ENCODE results near the gene GZMM. TPM values are rescaled to one million over a fixed set of nuclear protein-coding genes. Genes with fewer than 3 reads are reported as not detected.

GZMM gene
- total RNA-seq, 1 donor from 2014 or later, result not detected

GRCh38 chr19:592101-592500 lies 48.2 kb downstream of the GZMM start:
- Mint-ChIP-seq H3K9me3 (peaks cover 4% of the 10 kb centered on the region), H3K27ac (no peak overlapping the region), H3K4me3 (peak overlapping the region; percentile 50), H3K36me3 (no peaks in the 10 kb centered on the region), H3K4me1 (peaks cover 3% of the 10 kb centered on the region), H3K27me3 (ENCODE audit: insufficient read depth, low read depth) (peaks cover 44% of the 10 kb centered on the region)
- H2AFZ ChIP-seq (replicated peaks), result no peak overlapping the region
- no peak overlapping the region for H3K9ac ChIP-seq
- no peaks in the 10 kb centered on the region for H3K9me3 ChIP-seq (ENCODE audit: low read depth)
- no peaks in the 10 kb centered on the region for H3K79me2 ChIP-seq (ENCODE audit: low read depth)
- no peak overlapping the region for H3K27ac ChIP-seq
- no peak overlapping the region for H3K4me2 ChIP-seq
- TF ChIP-seq EZH2 (IDR thresholded peaks at IDR 0.05) (no peak), CTCF (IDR thresholded peaks at IDR 0.05) (no peak), EZH2phosphoT487 (IDR thresholded peaks at IDR 0.05) (no peak)
- no peaks in the 10 kb centered on the region for H3K36me3 ChIP-seq
- no peak overlapping the region for H3K4me3 ChIP-seq
- H3F3A ChIP-seq (ENCODE audit: low read depth), result peaks cover 30% of the 10 kb centered on the region
- H3K27me3 ChIP-seq, result peaks cover 76% of the 10 kb centered on the region
- no peak for DNase-seq (ENCODE audit: low spot score)
- peaks cover 80% of the 10 kb centered on the region for H4K20me1 ChIP-seq (ENCODE audit: low read depth)
- H3K4me1 ChIP-seq, result peaks cover 13% of the 10 kb centered on the region

- no peak overlapping the region for H3K4me2 ChIP-seq
- H3K27ac ChIP-seq, result no peak overlapping the region
- no peak overlapping the region for H3K9ac ChIP-seq
- peak overlapping the region; percentile 57 for H3K4me3 Mint-ChIP-seq
- peaks cover 13% of the 10 kb centered on the region for H3K4me1 ChIP-seq
- H3K27me3 Mint-ChIP-seq (ENCODE audit: insufficient read depth, low read depth), result peaks cover 39% of the 10 kb centered on the region
- H3K36me3 ChIP-seq, result no peaks in the 10 kb centered on the region
- no peaks in the 10 kb centered on the region for H3K79me2 ChIP-seq (ENCODE audit: low read depth)
- peaks cover 67% of the 10 kb centered on the region for H3K27me3 ChIP-seq
- no peak overlapping the region for H2AFZ ChIP-seq (replicated peaks)
- H3K4me1 Mint-ChIP-seq, result peaks cover 3% of the 10 kb centered on the region
- H3F3A ChIP-seq (ENCODE audit: low read depth), result peaks cover 28% of the 10 kb centered on the region
- no peaks in the 10 kb centered on the region for H3K9me3 ChIP-seq (ENCODE audit: low read depth)
- peaks cover 4% of the 10 kb centered on the region for H3K9me3 Mint-ChIP-seq
- TF ChIP-seq EZH2phosphoT487 (IDR thresholded peaks at IDR 0.05) (no peak), EZH2 (IDR thresholded peaks at IDR 0.05) (no peak), CTCF (IDR thresholded peaks at IDR 0.05) (no peak)
- no peaks in the 10 kb centered on the region for H3K36me3 Mint-ChIP-seq
- no peak overlapping the region for H3K27ac Mint-ChIP-seq
- H4K20me1 ChIP-seq (ENCODE audit: low read depth), result peaks cover 73% of the 10 kb centered on the region
- no peak for DNase-seq (ENCODE audit: low spot score)
- no peak overlapping the region for H3K4me3 ChIP-seq
Observed at GRCh38 chr19:593055-593454, 49.2 kb downstream of the GZMM start.

GRCh38 chr19:593505-593904 lies 49.7 kb downstream of the GZMM start:
- Histone ChIP-seq H3K9me3 (ENCODE audit: low read depth) (no peaks in the 10 kb centered on the region), H4K20me1 (ENCODE audit: low read depth) (peaks cover 69% of the 10 kb centered on the region), H3K9ac (no peak overlapping the region), H3K27ac (no peak overlapping the region), H3K4me1 (peaks cover 13% of the 10 kb centered on the region), H3K36me3 (no peaks in the 10 kb centered on the region), H3K79me2 (ENCODE audit: low read depth) (no peaks in the 10 kb centered on the region), H3K27me3 (peaks cover 62% of the 10 kb centered on the region), H2AFZ (replicated peaks) (no peak overlapping the region), H3F3A (ENCODE audit: low read depth) (peaks cover 23% of the 10 kb centered on the region), H3K4me3 (no peak overlapping the region), H3K4me2 (no peak overlapping the region)
- H3K36me3 Mint-ChIP-seq, result no peaks in the 10 kb centered on the region
- H3K4me3 Mint-ChIP-seq, result no peak overlapping the region
- peaks cover 4% of the 10 kb centered on the region for H3K9me3 Mint-ChIP-seq
- peaks cover 37% of the 10 kb centered on the region for H3K27me3 Mint-ChIP-seq (ENCODE audit: insufficient read depth, low read depth)
- no peak for DNase-seq (ENCODE audit: low spot score)
- TF ChIP-seq EZH2phosphoT487 (IDR thresholded peaks at IDR 0.05), result no peak
- no peak for TF ChIP-seq EZH2 (IDR thresholded peaks at IDR 0.05)
- TF ChIP-seq CTCF (IDR thresholded peaks at IDR 0.05), result no peak
- peaks cover 3% of the 10 kb centered on the region for H3K4me1 Mint-ChIP-seq
- H3K27ac Mint-ChIP-seq, result no peak overlapping the region

Data from neural progenitor cell (in vitro differentiated cells).